ENCODE data around the gene CRYAA. TPM values are rescaled to one million over a fixed set of nuclear protein-coding genes. Genes with fewer than 3 reads are reported as not detected.
"Not testable (repeated sequence)": the region's sequence is repeated elsewhere in the genome, so short reads cannot be mapped to it uniquely, and the experiment has no call there.

Gene CRYAA
- total RNA-seq, 1 experiment from 2014 or later: not detected

DNA sequence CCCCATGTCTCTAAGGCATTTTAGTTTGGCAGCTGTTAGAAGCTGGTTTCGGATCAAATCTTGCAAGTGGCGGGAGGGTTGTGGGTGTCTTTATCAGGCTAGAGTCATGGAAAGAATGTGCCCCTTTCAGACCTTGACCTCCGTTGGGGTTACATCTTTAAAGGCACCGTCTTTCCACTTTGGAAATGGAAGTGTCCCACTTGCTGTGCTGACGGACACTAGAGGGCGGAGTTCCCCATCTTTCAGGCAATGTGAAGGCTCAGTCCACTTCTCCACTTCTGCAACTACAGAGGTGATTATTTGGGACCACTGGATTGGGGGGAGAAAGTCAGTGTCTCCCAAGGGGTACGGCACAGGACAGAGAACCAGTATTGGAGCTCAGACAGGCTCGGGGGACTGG is 29.9 kb upstream of the CRYAA start:
- not testable (repeated sequence) for H2BK12ac ChIP-seq (ENCODE audit: insufficient read length, low read depth, low read length); H3K27ac ChIP-seq (ENCODE audit: insufficient read length, low read depth, low read length); H3K27ac Mint-ChIP-seq; H3K9me3 ChIP-seq (ENCODE audit: control insufficient read depth, low read depth, low read length); H2BK15ac ChIP-seq (ENCODE audit: low read depth, low read length); H4K91ac ChIP-seq (ENCODE audit: insufficient read length, low read depth, low read length); H3K36me3 Mint-ChIP-seq (ENCODE audit: insufficient read depth in 1 of 3, low read depth in 3 of 3); H3T11ph ChIP-seq (ENCODE audit: low read length); H3K14ac ChIP-seq (ENCODE audit: insufficient read depth, low read length); H4K8ac ChIP-seq (replicated peaks; ENCODE audit: insufficient read length, low read depth, low read length); H3K79me2 ChIP-seq (ENCODE audit: insufficient read depth, low read length); H3K4me3 Mint-ChIP-seq; H2BK5ac ChIP-seq (ENCODE audit: insufficient read length, low read length); H2AFZ ChIP-seq (ENCODE audit: low read length); H3K27me3 ChIP-seq (ENCODE audit: insufficient read depth, low read length); H4K5ac ChIP-seq (ENCODE audit: insufficient read length, low read depth, low read length); H3K27me3 Mint-ChIP-seq (ENCODE audit: low read depth); H2AK5ac ChIP-seq (ENCODE audit: insufficient read length, low read length); H2BK120ac ChIP-seq (ENCODE audit: low read depth, low read length, poor library complexity, severe bottlenecking); H2BK20ac ChIP-seq (ENCODE audit: low read depth, low read length, poor library complexity, severe bottlenecking); H4K20me1 ChIP-seq (ENCODE audit: control insufficient read depth, insufficient read depth, insufficient read length); DNase-seq; H3K4ac ChIP-seq (ENCODE audit: low read depth, low read length); H3K4me1 Mint-ChIP-seq; H3K18ac ChIP-seq (ENCODE audit: insufficient read length, low read depth, low read length); H3K56ac ChIP-seq (ENCODE audit: insufficient read length, low read depth, low read length); H3K4me2 ChIP-seq (ENCODE audit: insufficient read depth, insufficient read length, low read length); H3K79me1 ChIP-seq (ENCODE audit: insufficient read depth, low read depth, low read length, poor library complexity, severe bottlenecking); H3K23ac ChIP-seq (ENCODE audit: insufficient read length, low read depth, low read length); H3K9me3 Mint-ChIP-seq; H3K4me1 ChIP-seq (ENCODE audit: insufficient read depth, low read length); H3K23me2 ChIP-seq (ENCODE audit: insufficient read length, low read depth, low read length, poor library complexity, severe bottlenecking); H3K9ac ChIP-seq (ENCODE audit: extremely low read depth, insufficient read length, low read length)
- no CpG with 5 or more reads among the region's 8 CpGs for WGBS (ENCODE audit: extremely low coverage, insufficient read length, low lambda C conversion rate)
- TF ChIP-seq, protein P1, sequence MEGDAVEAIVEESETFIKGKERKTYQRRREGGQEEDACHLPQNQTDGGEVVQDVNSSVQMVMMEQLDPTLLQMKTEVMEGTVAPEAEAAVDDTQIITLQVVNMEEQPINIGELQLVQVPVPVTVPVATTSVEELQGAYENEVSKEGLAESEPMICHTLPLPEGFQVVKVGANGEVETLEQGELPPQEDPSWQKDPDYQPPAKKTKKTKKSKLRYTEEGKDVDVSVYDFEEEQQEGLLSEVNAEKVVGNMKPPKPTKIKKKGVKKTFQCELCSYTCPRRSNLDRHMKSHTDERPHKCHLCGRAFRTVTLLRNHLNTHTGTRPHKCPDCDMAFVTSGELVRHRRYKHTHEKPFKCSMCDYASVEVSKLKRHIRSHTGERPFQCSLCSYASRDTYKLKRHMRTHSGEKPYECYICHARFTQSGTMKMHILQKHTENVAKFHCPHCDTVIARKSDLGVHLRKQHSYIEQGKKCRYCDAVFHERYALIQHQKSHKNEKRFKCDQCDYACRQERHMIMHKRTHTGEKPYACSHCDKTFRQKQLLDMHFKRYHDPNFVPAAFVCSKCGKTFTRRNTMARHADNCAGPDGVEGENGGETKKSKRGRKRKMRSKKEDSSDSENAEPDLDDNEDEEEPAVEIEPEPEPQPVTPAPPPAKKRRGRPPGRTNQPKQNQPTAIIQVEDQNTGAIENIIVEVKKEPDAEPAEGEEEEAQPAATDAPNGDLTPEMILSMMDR (conservative IDR thresholded peaks at IDR 0.05): 0 out of 3 replicates have a peak, but pooled peaks have one; percentile 20

DNA sequence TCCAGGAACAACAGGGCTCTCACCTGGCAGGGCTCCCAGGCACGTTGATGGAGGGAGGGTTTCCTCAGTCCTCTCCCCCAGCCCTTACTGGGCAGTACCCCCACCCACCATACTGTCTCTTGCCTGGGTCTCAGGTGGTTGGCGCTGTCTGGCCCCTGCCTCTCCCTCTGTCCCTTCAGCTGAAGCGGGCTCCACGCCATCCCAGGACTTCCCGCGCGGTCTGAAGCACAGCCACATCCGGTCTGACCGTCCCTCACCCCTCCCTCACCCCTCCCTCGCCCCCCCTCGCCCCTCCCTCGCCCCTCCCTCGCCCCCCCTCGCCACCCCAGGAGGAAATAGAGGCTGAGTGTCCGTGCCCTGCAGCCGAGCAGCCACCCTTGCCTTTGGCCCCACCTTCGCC is 27.4 kb upstream of the CRYAA start:
- H3K18ac ChIP-seq (ENCODE audit: insufficient read length, low read depth, low read length); H4K8ac ChIP-seq (replicated peaks; ENCODE audit: insufficient read length, low read depth, low read length); H3K9me3 ChIP-seq (ENCODE audit: control insufficient read depth, low read depth, low read length); H4K91ac ChIP-seq (ENCODE audit: insufficient read length, low read depth, low read length); H2BK120ac ChIP-seq (ENCODE audit: low read depth, low read length, poor library complexity, severe bottlenecking); H3K14ac ChIP-seq (ENCODE audit: insufficient read depth, low read length); H2BK15ac ChIP-seq (ENCODE audit: low read depth, low read length); H3K4me1 ChIP-seq (ENCODE audit: insufficient read depth, low read length); H3K23ac ChIP-seq (ENCODE audit: insufficient read length, low read depth, low read length); H3K9me3 Mint-ChIP-seq; H2AFZ ChIP-seq (ENCODE audit: low read length); H3K4me3 Mint-ChIP-seq; H3K27ac Mint-ChIP-seq; H3K4ac ChIP-seq (ENCODE audit: low read depth, low read length); H3K4me1 Mint-ChIP-seq; H3K79me1 ChIP-seq (ENCODE audit: insufficient read depth, low read depth, low read length, poor library complexity, severe bottlenecking); H3K79me2 ChIP-seq (ENCODE audit: insufficient read depth, low read length); H3K56ac ChIP-seq (ENCODE audit: insufficient read length, low read depth, low read length); DNase-seq; H3K9ac ChIP-seq (ENCODE audit: extremely low read depth, insufficient read length, low read length); H3K27ac ChIP-seq (ENCODE audit: insufficient read length, low read depth, low read length); H4K5ac ChIP-seq (ENCODE audit: insufficient read length, low read depth, low read length); H3K27me3 ChIP-seq (ENCODE audit: insufficient read depth, low read length); H3K23me2 ChIP-seq (ENCODE audit: insufficient read length, low read depth, low read length, poor library complexity, severe bottlenecking); H2BK20ac ChIP-seq (ENCODE audit: low read depth, low read length, poor library complexity, severe bottlenecking); H2BK5ac ChIP-seq (ENCODE audit: insufficient read length, low read length); H2AK5ac ChIP-seq (ENCODE audit: insufficient read length, low read length); H3K27me3 Mint-ChIP-seq (ENCODE audit: low read depth); H4K20me1 ChIP-seq (ENCODE audit: control insufficient read depth, insufficient read depth, insufficient read length); H3K36me3 Mint-ChIP-seq (ENCODE audit: insufficient read depth in 1 of 3, low read depth in 3 of 3); H2BK12ac ChIP-seq (ENCODE audit: insufficient read length, low read depth, low read length); H3K4me2 ChIP-seq (ENCODE audit: insufficient read depth, insufficient read length, low read length); H3T11ph ChIP-seq (ENCODE audit: low read length): not testable (repeated sequence)
- WGBS (ENCODE audit: extremely low coverage, insufficient read length, low lambda C conversion rate): no CpG with 5 or more reads among the region's 17 CpGs
